Keratinocyte (primary cell): ENCODE results near the gene STRBP. TPM values are rescaled to one million over a fixed set of nuclear protein-coding genes. Genes with fewer than 3 reads are reported as not detected.

ENCODE experiments used
- DNase-seq: peaks from one replicate; pipeline ENCODE4 v3.0.0-alpha.2; 2011; ENCODE audit warnings: low read depth, missing footprints, low spot score
- FAIRE-seq: peaks from 2 replicates; lab custom pipeline; 2011; peaks lifted over from hg19 to GRCh38; lab: Jason Lieb, UNC
- H2AFZ ChIP-seq: 2 replicates; pipeline ENCODE4 v1.6.0; 2012; ENCODE audit warnings: low read length, control low read depth, inconsistent platforms; ENCODE audit not compliant: control insufficient read depth
- H3K27ac ChIP-seq: 2 replicates; pipeline ENCODE4 v1.5.1; 2011; ENCODE audit warnings: low read length; ENCODE audit not compliant: control insufficient read depth, insufficient read depth
- H3K27me3 ChIP-seq: 3 replicates; pipeline ENCODE4 v1.6.0; 2011; ENCODE audit warnings: low read length; ENCODE audit not compliant: control insufficient read depth, insufficient read depth; ENCODE audit errors: extremely low read depth
- H3K36me3 ChIP-seq, 2 experiments: 2 replicates in 1 of 2; 3 replicates in 1 of 2; pipeline ENCODE4 v1.5.1; 2011; ENCODE audit warnings: low read length in 2 of 2, mild to moderate bottlenecking in 1 of 2; ENCODE audit not compliant: control insufficient read depth in 2 of 2, insufficient read depth in 2 of 2; ENCODE audit errors: extremely low read depth in 1 of 2
- H3K4me1 ChIP-seq: 3 replicates; pipeline ENCODE4 v1.5.1; 2011; ENCODE audit warnings: low read length; ENCODE audit not compliant: control insufficient read depth, insufficient read depth; ENCODE audit errors: extremely low read depth
- H3K4me2 ChIP-seq: 3 replicates; pipeline ENCODE4 v1.6.0; 2011; ENCODE audit warnings: low read depth, low read length; ENCODE audit not compliant: control insufficient read depth, insufficient read depth; ENCODE audit errors: extremely low read depth
- H3K4me3 ChIP-seq, 3 experiments: fragments of 200-600 bp in 1 of 3; sonication (generic) in 1 of 3; 2 replicates in 2 of 3; 3 replicates in 1 of 3; pipeline ENCODE4 v1.5.1; 2011 to 2016; ENCODE audit warnings: low read length in 3 of 3, mild to moderate bottlenecking in 3 of 3, control low read depth in 2 of 3, inconsistent platforms in 1 of 3, low read depth in 1 of 3, mixed read lengths in 1 of 3, mixed run types in 1 of 3, moderate library complexity in 1 of 3; ENCODE audit not compliant: control insufficient read depth in 2 of 3, insufficient read depth in 2 of 3; ENCODE audit errors: extremely low read depth in 1 of 3
- H3K79me2 ChIP-seq: 2 replicates; pipeline ENCODE4 v1.6.0; 2012; ENCODE audit warnings: low read length; ENCODE audit not compliant: control insufficient read depth, insufficient read depth
- H3K9ac ChIP-seq: 3 replicates; pipeline ENCODE4 v1.6.0; 2011; ENCODE audit warnings: low read length; ENCODE audit not compliant: control insufficient read depth, insufficient read depth; ENCODE audit errors: extremely low read depth
- H3K9me1 ChIP-seq: 3 replicates; pipeline ENCODE4 v1.6.0; 2011; ENCODE audit warnings: low read length; ENCODE audit not compliant: control insufficient read depth, insufficient read depth; ENCODE audit errors: extremely low read depth
- H3K9me3 ChIP-seq: 2 replicates; pipeline ENCODE4 v1.5.1; 2012; ENCODE audit warnings: low read depth, low read length; ENCODE audit not compliant: control insufficient read depth
- H4K20me1 ChIP-seq: 3 replicates; pipeline ENCODE4 v1.6.0; 2011; ENCODE audit warnings: low read length; ENCODE audit not compliant: control insufficient read depth, insufficient read depth; ENCODE audit errors: extremely low read depth
- EZH2 ChIP-seq: IDR thresholded peaks from one replicate; pipeline ENCODE4 v1.6.1; 2012; ENCODE audit warnings: inconsistent platforms, mild to moderate bottlenecking, low read length, moderate library complexity
- dilution Hi-C: fragments of 300-500 bp; cut with MboI; formaldehyde crosslinking; loops from one replicate; pipeline ENCODE4 v1.7.0; 2020; ENCODE audit warnings: low sequenced_read_pairs; ENCODE audit not compliant: extremely low pct_ligation_motif_present
- polyA plus RNA-seq, 5 experiments: library from polyadenylated mRNA; depleted of rRNA in 3 of 5; stranded (reverse) in 3 of 5; stranded (forward) in 1 of 5; unstranded in 1 of 5; fragments of >200 nt; gene quantifications; 1 replicate in 1 of 5; 2 replicates in 3 of 5; 3 replicates in 1 of 5; pipeline versions ENCODE4 v1.2.1 to v1.2.3, GENCODE V29; 2011 to 2012; ENCODE audit warnings: missing spikeins in 2 of 5, low read depth in 1 of 5, low replicate concordance in 1 of 5
- TF ChIP-seq, protein P1 (sequence below), 3 experiments: IDR thresholded peaks in 1 of 3; conservative IDR thresholded peaks in 1 of 3; optimal IDR thresholded peaks in 1 of 3; 2 replicates in 2 of 3; 3 replicates in 1 of 3; pipeline versions ENCODE3 to v1.5.1; 2011; ENCODE audit warnings: low read length in 3 of 3, mild to moderate bottlenecking in 3 of 3, moderate library complexity in 2 of 3, control low read depth in 1 of 3, inconsistent platforms in 1 of 3; ENCODE audit not compliant: insufficient read depth in 2 of 3; ENCODE audit errors: extremely low read depth in 1 of 3

Gene STRBP
- polyA plus RNA-seq, 1 donor (not counting 4 experiments of a cell fraction or from before 2014, with no cell fraction given) = 11.3 TPM

DNA sequence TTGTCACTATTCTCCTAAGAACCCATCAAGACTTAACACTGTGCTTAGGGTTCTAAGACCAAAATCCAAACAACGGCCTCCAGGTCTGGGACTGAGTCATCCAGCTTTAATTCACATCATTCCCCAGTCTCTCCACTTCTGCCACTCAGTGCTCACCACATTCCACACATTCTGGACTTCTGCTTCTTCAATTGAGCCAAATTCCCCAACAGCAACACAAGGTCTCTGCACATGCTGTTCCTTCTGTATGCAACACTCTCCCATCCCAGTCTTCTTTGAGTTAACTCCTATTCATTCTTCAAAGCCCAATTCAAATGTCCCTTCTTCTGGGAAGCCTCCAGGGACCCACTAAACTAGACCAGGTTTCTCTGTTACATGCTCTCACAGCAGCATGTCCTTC, 137.1 kb downstream of the STRBP start:
- Histone ChIP-seq H4K20me1 (no peaks in the 10 kb centered on the region), H3K4me3 (no peak overlapping the region), H3K79me2 (no peaks in the 10 kb centered on the region), H3K36me3 (peaks cover 0 to 2% of the 10 kb centered on the region in 2 experiments), H3K27ac (no peak overlapping the region), H3K9me1 (no peaks in the 10 kb centered on the region), H3K4me2 (no peak overlapping the region), H3K4me1 (no peaks in the 10 kb centered on the region), H3K9me3 (no peaks in the 10 kb centered on the region), H3K9ac (no peak overlapping the region), H2AFZ (no peak overlapping the region), H3K27me3 (no peaks in the 10 kb centered on the region)
- TF ChIP-seq, protein P1, sequence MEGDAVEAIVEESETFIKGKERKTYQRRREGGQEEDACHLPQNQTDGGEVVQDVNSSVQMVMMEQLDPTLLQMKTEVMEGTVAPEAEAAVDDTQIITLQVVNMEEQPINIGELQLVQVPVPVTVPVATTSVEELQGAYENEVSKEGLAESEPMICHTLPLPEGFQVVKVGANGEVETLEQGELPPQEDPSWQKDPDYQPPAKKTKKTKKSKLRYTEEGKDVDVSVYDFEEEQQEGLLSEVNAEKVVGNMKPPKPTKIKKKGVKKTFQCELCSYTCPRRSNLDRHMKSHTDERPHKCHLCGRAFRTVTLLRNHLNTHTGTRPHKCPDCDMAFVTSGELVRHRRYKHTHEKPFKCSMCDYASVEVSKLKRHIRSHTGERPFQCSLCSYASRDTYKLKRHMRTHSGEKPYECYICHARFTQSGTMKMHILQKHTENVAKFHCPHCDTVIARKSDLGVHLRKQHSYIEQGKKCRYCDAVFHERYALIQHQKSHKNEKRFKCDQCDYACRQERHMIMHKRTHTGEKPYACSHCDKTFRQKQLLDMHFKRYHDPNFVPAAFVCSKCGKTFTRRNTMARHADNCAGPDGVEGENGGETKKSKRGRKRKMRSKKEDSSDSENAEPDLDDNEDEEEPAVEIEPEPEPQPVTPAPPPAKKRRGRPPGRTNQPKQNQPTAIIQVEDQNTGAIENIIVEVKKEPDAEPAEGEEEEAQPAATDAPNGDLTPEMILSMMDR (optimal IDR thresholded peaks at IDR 0.05 in 1 of 3, IDR thresholded peaks at IDR 0.05 in 1 of 3, conservative IDR thresholded peaks at IDR 0.05 in 1 of 3; ENCODE audit: extremely low read depth in 1 of 3, insufficient read depth in 2 of 3, low read length in 3 of 3) = no peak
- TF ChIP-seq EZH2 = no peak
- FAIRE-seq = peak; percentile 39
- DNase-seq = peak; percentile 2
- dilution Hi-C loops = no loop called here

DNA sequence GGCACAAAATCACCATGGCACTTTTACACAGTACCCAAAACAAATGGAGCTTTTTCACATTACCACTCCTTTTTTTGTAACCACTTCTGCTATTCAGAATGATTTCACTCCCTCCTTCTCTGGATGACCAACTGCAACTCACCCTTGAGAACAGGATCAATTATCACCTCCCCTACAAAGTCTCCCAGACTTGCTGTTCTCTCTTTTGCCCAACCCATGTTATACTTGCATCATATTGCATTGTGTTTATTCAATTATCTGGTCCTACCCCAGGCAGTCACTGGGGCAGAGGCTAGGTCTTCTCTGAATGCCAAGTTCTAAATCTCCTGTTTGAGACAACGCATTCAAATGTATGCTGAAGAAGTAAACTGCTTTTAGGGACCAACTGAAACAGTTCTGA, 139.0 kb downstream of the STRBP start:
- Histone ChIP-seq H3K27me3 (no peaks in the 10 kb centered on the region), H3K27ac (no peak overlapping the region), H3K36me3 (peaks cover 0 to 2% of the 10 kb centered on the region in 2 experiments), H2AFZ (no peak overlapping the region), H3K4me2 (no peak overlapping the region), H3K4me3 (no peak overlapping the region), H3K9me1 (no peaks in the 10 kb centered on the region), H3K4me1 (no peaks in the 10 kb centered on the region), H3K79me2 (no peaks in the 10 kb centered on the region), H3K9ac (no peak overlapping the region), H3K9me3 (no peaks in the 10 kb centered on the region), H4K20me1 (no peaks in the 10 kb centered on the region)
- dilution Hi-C loops = no loop called here
- TF ChIP-seq, protein P1 (optimal IDR thresholded peaks at IDR 0.05 in 1 of 3, IDR thresholded peaks at IDR 0.05 in 1 of 3, conservative IDR thresholded peaks at IDR 0.05 in 1 of 3; ENCODE audit: extremely low read depth in 1 of 3, insufficient read depth in 2 of 3, low read length in 3 of 3) = no peak
- no peak for TF ChIP-seq EZH2
- FAIRE-seq (no peak), DNase-seq (no peak)
